ENCODE measurements around the gene CCDC27. TPM values are rescaled to one million over a fixed set of nuclear protein-coding genes. Genes with fewer than 3 reads are reported as not detected.

Gene CCDC27
- total RNA-seq, 1 donor from 2014 or later: not detected

DNA sequence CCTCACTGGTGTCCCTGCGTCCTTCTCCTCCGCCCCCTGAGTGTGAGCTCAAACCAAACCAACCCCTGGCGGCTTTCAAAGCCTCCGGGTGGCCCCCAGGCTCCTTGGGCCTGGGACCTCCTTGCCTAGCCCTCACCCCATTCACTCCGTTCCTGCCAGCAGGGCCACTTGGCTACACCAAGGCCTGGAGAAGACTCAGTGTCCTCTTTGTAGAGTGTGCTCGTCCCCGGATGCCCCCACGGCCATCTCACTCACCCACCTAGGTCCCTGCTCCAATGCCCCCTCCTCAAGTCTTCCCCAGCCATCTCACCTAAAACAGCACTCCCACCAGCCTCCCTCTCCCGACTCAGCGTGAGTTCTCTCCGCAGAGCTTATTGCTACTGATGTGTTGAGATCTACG is 7.2 kb upstream of the CCDC27 start:
- DNase-seq (ENCODE audit: low read depth): no peak
- H3K4me3 ChIP-seq (ENCODE audit: low read depth, low read length): no peak overlapping the region
- FAIRE-seq: no peak
- peaks cover 7% of the 10 kb centered on the region for H3K36me3 ChIP-seq (ENCODE audit: control insufficient read depth, insufficient read depth, low read length)
- peaks cover 2% of the 10 kb centered on the region for H3K27me3 ChIP-seq (ENCODE audit: control insufficient read depth, insufficient read depth, low read length)
- TF ChIP-seq, protein P1, sequence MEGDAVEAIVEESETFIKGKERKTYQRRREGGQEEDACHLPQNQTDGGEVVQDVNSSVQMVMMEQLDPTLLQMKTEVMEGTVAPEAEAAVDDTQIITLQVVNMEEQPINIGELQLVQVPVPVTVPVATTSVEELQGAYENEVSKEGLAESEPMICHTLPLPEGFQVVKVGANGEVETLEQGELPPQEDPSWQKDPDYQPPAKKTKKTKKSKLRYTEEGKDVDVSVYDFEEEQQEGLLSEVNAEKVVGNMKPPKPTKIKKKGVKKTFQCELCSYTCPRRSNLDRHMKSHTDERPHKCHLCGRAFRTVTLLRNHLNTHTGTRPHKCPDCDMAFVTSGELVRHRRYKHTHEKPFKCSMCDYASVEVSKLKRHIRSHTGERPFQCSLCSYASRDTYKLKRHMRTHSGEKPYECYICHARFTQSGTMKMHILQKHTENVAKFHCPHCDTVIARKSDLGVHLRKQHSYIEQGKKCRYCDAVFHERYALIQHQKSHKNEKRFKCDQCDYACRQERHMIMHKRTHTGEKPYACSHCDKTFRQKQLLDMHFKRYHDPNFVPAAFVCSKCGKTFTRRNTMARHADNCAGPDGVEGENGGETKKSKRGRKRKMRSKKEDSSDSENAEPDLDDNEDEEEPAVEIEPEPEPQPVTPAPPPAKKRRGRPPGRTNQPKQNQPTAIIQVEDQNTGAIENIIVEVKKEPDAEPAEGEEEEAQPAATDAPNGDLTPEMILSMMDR (IDR thresholded peaks at IDR 0.05; ENCODE audit: insufficient read depth, low read length, severe bottlenecking): no peak

DNA sequence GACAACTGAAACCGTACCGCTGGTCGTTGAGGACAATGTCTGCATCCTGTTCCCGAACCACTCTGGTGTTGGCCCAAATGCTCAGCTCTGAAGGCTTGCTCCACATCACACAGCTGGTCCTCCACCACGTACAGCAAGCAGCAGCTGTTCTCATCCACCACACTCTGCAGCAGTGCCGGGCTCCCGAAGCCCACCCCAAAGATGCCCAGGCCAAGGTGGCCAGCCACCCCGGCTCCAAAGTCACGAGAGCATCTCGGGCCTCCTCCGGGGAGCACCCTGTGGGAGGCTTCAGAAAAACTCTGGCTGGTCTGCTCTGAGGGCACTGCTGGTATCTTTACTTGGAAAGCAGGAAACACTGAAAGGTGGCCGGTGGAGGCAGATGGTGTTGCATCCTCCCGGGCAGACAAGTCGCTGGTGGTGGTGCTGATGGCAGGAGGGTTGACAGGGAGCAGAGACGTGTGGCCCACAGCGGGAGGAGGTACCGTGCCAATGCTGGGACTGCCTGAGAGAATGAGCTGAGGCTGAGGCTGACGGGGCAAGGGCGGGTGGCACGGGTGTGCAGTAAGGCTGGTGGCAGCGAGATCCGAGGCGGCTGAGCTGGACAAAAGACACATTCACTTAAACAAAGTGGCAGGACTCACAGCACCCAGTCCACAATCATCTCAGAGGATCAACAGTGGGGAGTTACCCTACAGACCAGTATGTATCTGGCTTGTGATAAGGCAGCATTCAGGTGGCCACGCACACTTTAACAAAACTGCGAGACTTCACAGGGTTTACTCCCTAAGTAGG is 6.5 kb upstream of the CCDC27 start:
- H3K36me3 ChIP-seq (ENCODE audit: control insufficient read depth, insufficient read depth, low read length): peaks cover 5% of the 10 kb centered on the region
- TF ChIP-seq, protein P1 (IDR thresholded peaks at IDR 0.05; ENCODE audit: insufficient read depth, low read length, severe bottlenecking): no peak
- no peak for DNase-seq (ENCODE audit: low read depth)
- H3K27me3 ChIP-seq (ENCODE audit: control insufficient read depth, insufficient read depth, low read length): peaks cover 2% of the 10 kb centered on the region
- H3K4me3 ChIP-seq (ENCODE audit: low read depth, low read length): no peak overlapping the region
- no peak for FAIRE-seq

- peak overlapping the region; percentile 55 for H3K4me3 ChIP-seq (ENCODE audit: low read depth, low read length)
- FAIRE-seq: no peak
- DNase-seq (ENCODE audit: low read depth): no peak
- H3K36me3 ChIP-seq (ENCODE audit: control insufficient read depth, insufficient read depth, low read length): peaks cover 5% of the 10 kb centered on the region
- TF ChIP-seq, protein P1 (IDR thresholded peaks at IDR 0.05; ENCODE audit: insufficient read depth, low read length, severe bottlenecking): no peak
- H3K27me3 ChIP-seq (ENCODE audit: control insufficient read depth, insufficient read depth, low read length): peaks cover 2% of the 10 kb centered on the region
Observed at GRCh38 chr1:3746389-3746829, 5.8 kb upstream of the CCDC27 start.

DNA sequence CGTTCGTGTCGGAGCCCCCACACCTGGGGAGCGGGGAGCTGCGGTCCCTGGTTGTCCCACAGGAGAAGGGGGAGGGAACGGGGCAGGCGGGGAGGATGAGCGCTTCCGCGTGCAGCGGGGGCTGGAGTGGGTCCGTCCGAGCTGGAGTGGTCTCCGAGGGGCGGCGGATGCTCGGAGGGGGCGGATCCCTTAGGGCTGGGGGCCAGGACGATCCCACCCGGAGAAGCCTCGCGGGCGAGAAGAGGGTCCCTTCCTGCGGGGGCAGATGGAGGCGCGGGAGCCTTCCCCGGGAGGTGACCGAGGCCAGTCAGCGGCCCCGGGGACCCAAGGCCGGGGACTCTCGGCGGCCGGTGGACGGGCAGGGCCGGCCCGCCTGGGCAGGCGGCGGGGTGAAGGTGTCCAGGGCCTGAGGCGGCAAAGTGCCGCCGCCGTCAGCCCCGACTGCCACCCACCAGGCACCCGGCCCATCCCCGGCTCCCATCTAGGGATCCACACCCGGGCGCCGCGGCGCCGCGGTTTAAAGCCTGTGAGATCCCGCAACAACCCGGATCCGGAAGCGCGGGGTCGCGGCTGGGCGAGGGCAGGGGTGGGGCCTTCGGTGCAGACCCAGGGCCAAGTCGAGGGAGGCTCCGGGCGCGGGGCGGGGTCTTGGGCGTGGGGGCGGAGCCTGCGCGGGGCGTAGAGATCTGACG is 5.3 kb upstream of the CCDC27 start:
- FAIRE-seq (no peak), DNase-seq (ENCODE audit: low read depth) (peak; percentile 58)
- peaks cover 4% of the 10 kb centered on the region for H3K36me3 ChIP-seq (ENCODE audit: control insufficient read depth, insufficient read depth, low read length)
- peak overlapping the region; percentile 55 for H3K4me3 ChIP-seq (ENCODE audit: low read depth, low read length)
- H3K27me3 ChIP-seq (ENCODE audit: control insufficient read depth, insufficient read depth, low read length): peaks cover 2% of the 10 kb centered on the region
- TF ChIP-seq, protein P1 (IDR thresholded peaks at IDR 0.05; ENCODE audit: insufficient read depth, low read length, severe bottlenecking): no peak

GRCh38 chr1:3747522-3747848 is 4.8 kb upstream of the CCDC27 start:
- no peak for DNase-seq (ENCODE audit: low read depth)
- H3K4me3 ChIP-seq (ENCODE audit: low read depth, low read length): peak overlapping the region; percentile 55
- TF ChIP-seq, protein P1 (IDR thresholded peaks at IDR 0.05; ENCODE audit: insufficient read depth, low read length, severe bottlenecking): no peak
- H3K27me3 ChIP-seq (ENCODE audit: control insufficient read depth, insufficient read depth, low read length): peaks cover 2% of the 10 kb centered on the region
- no peak for FAIRE-seq
- peaks cover 4% of the 10 kb centered on the region for H3K36me3 ChIP-seq (ENCODE audit: control insufficient read depth, insufficient read depth, low read length)

Measured in bronchial epithelial cell (primary cell).